NOMO-1 treated with DMSO at 0.1 percent for 48 hours (cell line): ENCODE data around the gene GALNT7.
"Not testable (repeated sequence)": the region's sequence is repeated elsewhere in the genome, so short reads cannot be mapped to it uniquely, and the experiment has no call there.

ENCODE experiments used
- DNase-seq: peaks from one replicate; lab custom pipeline; 2025; ENCODE audit not compliant: unreplicated experiment; lab: John Stamatoyannopoulos, UW

The GALNT7 gene

DNA sequence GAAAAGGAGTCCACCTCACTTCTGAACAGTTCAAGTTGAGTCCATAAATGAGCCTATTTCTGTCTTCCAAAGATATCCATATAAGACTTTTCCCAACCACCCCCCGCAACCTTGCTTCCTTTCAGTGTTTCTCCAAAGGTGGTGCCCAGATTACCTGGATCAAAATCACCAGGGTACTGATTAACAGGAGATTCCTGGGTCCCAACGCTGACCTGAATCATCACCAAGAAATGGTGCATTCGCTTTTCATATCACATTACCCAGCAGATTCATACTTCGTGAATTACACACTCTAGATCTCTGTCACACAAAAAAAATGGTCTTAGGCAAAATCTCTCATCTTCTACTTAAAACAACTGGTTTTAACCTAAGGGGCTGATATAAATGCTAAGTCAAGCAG is 2.1 kb upstream of the GALNT7 start:
- DNase-seq: no peak

DNA sequence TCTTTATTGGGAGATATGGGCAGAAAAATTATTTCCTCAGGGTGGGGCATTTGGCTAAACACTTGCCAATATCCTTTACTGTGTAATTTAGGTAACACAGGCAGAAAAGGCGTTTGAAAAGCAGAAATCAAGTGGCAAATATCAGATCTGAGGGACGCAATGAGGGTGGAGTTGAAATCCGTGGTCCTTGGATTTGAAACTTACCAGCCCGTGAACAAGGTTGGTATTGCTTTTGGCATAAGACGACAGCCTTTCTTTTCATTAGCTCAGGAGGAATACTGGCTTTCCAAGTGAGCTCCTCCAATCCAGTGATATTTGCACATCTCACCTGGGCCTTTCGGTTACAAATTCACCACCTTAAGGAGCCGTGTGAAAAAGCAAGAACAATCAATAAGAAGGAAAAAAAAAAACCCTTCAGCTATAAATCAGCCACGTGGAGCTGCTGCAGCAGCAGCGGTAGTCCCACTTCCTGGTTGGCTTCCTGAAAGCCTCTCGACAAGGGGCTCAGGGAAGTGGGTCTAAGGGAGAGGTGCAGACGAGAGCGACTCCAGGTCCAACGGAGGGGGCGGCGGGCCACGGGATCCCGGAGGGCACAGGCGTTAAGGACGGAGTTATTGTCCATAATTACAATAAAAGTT is 734 bp upstream of the GALNT7 start:
- peak; percentile 62 for DNase-seq

DNA sequence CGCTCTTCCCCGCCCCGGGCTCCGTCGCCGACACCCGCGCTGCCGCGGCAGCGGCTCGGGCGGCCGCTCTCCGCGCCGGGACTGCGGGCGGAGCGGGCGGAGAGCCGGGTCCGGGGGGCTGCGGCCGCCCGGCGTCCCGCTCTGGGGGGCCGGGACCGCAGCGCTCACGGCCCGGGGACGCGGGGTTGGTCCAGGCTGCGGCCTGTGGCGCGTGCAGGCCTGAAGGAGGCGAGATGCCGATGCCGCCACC is 492 bp downstream of the GALNT7 start:
- DNase-seq: no peak

DNA sequence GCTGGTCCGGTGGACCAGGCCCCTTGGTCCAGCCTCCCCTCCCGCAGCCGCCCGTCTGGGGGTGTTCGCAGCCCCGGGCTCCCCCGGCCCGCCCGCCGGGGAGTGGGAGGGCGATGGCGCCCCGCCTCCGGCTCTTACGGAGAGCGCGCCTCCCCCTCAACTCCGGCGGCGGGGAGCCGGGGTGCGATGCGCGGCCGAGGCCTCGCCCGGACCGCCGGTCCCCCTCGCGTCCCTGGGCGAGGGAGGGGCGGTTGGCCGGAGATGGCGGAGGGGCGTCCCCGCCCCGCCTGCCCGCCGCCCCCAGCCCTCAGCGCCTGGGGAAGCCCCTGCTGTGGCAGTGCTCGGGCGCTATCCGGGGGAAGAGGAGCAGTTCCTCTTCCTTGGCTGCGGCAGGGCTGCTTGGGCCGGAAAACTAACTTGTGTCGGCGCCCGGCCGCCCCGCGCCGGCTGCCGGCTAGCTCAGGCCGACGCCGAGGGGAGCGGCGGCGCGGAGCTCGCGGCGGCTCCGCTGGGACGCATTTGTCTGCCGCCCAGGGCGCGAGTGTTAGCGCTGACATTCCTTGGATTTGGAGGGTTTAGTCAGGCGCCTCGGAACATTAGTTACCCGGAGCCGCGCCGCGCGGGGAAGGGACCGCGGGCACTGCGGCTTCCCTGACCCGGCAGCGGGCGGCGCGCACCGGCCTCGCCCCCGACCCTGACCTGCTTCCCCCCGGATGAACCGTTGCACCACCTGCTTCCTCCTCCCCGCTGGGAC is 994 bp downstream of the GALNT7 start:
- peak; percentile 69 for DNase-seq

DNA sequence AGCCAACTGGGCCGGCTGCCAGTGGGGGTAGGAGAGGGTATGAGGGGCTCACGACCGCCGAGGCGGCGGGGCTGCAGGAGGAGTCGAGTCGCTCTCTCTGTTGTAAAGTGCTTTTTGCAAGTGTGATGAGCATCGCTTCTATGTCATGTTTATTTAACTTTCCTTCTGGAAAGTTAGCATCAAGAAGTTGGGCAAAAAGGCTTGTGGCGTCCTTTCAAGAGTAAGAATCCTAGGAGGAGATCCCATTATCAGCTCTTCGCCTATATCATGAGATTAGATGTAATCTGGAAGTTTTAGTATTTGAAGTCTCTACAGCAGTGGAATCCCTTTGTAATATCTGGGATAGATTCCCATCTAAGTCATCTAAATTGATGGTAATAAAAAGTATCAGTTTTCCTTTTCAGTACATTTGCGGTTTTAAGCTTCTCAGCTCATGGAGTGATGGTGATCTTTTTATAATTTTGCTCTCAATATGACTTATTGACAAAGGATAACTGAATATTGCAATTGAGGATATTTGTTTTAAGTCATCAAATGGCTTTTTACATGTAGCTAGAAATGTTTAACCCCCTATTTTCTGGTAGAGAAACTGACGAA is 1.7 kb downstream of the GALNT7 start:
- no peak for DNase-seq

DNA sequence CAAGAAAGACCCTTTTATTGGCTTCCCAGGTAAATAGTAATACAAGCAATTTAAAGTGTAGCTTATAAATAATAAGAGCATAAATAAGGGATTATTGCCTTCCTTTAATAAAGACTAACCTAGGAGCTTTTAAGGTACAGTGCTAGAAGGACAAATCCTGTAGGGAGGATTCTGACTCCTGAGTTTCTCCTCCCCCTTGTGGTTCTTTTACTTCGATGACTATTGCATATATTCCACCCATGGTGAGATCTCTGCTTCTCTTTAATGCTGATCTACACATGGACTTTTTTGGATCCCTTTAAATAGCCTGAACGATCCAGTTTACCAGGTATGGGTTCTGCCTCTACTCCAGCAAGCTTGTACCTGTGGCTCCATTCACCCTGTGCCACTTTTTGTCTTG is 2.5 kb downstream of the GALNT7 start:
- DNase-seq: peak; percentile 34

DNA sequence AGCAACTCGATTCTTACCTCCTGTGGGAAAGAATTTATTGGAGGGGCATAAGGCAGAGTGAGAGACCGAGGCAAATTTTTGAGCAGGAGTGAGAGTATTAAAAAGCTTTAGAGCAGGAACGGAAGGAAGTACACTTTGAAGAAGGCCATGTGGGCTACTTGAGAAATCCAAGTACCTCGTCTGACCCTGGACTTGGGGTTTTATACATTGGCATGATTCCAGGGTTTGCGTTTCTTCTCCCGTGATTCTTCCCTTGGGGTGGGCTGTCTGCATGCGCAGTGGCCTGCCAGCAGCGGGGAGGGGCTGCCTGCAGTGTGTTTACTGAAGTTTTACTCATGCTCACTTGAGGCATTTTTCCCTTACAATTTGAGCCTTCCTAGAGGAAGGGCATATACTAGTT is 3.4 kb downstream of the GALNT7 start:
- no peak for DNase-seq

DNA sequence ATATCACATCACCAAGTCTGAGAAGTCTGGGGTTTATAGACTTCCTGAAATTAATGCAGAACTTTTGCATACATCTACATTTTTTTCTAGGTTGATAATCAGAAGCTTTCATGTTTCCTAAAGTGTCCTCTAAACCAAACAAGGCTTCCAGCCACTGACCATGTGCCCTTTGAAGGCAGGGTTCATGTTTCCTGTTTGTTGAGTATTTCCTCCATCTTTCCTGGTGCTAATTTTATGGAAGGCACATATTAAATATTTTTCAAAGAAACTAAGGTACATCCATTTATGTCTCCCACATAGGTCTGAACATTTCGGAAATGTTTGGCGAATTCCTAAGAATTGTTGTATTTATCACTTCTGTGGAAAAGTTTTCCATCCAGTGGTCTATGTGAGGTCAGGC is 5.6 kb downstream of the GALNT7 start:
- no peak for DNase-seq

DNA sequence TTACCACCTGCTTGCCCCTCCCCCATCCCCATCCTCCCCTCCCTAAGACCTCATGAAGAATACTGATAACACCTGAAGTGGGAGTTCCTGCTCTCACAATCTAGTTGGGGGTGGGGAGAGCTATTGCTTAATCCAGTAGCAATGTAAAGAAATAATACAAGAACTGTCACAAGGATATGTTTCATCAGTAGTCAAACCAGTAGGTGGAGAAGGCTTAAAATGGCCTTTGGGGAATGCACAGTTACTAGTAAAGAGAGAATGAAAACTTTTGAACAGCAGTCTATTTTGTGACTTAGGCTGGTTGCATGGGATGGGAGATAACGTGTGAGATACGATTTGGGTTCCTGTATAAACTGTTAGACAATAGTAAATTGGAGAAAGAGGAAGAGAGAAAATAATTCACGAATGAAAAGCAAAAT is 6.0 kb downstream of the GALNT7 start:
- peak; percentile 75 for DNase-seq

DNA sequence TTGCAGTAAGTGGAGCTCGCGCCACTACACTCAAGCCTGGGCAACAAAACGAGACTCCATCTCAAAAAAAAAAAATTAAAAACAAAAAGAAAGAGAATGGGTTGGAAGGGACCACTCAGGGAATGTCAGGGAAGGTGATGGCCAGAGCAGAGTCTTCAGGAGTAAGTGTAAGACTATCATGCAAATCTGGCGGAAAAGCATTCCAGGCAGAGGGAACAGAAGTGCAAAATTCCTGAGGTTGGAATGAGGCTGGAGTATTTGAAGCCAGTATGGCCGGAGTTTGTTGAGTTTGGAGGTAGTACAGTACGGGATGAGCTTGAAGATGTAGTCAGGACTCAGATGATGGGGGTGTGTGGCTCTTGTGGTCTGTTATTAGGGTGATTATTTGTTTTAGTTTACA is 7.4 kb downstream of the GALNT7 start:
- DNase-seq: no peak

DNA sequence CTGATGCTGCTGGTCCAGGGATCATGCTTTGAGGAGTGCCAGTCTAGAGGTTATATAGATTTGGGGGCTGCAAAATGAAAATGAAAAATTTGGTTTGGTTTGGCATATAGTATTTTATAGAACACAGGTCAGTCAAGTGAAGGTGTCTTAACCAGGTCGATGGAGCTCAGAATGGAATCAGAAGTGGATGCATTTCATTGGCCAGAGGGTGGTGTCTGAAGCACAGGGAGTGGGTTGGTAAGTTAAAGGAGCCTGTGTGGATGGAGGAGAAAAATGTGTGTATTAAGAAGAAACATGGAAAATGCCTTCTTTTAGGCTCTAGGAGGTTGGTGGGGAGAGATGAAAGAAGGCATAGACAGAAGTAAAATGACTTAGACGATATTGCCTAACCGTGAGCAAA is 8.6 kb downstream of the GALNT7 start:
- no peak for DNase-seq

DNA sequence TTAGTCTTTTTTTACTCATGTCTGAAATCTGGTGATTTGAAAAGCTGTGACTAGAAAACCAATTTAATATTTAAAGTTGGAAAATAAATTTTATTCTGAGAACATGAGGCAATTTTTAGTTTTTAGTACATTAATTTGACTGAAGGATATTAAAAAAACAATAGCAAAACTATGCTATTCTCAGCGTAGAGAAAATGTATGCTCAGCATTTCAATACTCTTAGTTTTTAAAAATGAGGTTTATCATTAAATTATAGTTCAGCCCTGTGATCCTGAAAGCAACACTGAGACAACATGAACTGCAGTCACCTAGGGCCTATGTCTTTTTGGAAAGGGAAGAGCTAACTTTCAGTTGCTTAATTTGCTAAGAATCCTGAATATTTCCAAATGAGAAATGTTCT is 9.5 kb downstream of the GALNT7 start:
- DNase-seq: no peak

DNA sequence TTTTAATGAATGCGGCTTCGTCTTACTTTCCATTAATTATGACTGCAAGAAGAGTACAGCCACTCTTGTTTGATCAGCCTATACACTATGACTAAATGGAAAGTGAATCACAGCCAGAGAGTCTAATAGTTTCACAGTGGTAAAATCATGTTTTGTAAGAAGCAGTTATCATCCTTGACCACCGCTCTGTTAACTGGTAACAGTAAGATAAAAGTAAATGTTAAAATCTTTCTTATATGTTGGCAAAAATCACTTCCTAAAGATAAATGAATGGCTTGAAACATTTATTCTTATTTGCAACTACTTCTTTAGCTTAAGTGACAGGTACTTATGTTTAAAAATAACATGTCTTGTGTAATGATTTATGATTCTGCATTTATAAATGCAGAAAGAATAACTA is 13.2 kb downstream of the GALNT7 start:
- DNase-seq: peak; percentile 73

DNA sequence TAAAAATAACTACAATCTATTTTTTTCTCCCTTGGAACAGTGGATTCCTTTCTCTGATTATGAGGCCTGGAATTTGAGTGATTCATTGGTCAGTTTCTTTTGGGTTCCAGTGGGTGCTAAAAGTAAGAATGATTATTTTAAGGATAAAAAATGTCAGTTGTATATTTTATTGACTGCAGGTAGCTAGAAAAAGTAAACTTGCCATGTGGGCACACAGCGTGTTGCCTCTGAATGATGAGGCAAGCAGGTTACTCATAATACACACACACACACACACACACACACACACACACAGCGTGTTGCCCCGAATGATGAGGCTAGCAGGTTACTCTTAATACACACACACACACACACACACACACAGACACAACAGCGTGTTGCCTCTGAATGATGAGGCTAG is 13.8 kb downstream of the GALNT7 start:
- DNase-seq: no peak

DNA sequence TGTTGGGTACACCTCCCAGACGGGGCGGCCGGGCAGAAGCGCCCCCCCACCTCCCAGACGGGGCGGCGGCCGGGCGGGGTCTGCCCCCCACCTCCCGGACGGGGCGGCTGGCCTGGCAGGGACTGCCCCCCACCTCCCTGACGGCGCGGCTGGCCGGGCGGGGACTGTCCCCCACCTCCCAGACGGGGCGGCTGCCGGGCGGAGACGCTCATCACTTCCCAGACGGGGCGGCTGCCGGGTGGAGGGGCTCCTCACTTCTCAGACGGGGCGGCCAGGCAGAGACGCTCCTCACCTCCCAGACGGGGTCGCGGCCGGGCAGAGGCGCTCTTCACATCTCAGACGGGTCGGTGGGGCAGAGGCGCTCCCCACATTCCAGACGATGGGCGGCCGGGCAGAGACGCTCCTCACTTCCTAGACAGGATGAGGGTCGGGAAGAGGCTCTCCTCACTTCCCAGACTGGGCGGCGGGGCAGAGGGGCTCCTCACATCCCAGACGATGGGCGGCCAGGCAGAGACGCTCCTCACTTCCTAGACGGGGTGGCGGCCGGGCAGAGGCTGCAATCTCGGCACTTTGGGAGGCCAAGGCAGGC is 15.1 kb downstream of the GALNT7 start:
- not testable (repeated sequence) for DNase-seq

DNA sequence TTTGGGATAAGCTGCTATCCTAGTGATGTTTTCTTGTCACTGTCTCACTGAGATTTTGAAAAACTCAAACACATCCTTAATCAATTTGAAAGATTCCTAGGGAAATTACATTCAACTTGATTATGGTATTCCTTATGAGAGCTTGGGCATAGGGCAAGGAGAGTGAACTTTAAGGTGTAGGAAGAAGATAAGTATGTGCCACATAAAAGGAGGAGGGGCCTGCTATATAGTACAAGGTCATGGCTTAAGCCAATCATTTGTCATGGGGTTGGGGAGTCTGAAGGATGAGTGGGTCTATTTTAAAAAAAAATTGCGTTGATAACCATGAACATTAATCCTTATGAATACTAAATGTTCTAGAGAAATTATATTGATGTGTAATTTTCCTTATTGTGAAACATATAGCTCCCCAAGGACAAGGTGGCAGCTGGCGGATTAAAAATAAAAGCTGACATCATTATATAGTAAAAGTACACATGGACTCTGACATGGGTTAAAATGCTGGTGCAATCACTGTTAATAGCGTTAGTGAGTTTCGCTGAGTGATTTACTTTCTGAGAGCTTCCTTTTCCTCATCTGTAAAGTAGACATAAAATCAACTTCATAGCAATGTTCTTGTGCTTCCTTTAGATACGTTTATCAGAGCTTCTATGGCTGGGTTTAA is 17.4 kb downstream of the GALNT7 start:
- DNase-seq: peak; percentile 80

DNA sequence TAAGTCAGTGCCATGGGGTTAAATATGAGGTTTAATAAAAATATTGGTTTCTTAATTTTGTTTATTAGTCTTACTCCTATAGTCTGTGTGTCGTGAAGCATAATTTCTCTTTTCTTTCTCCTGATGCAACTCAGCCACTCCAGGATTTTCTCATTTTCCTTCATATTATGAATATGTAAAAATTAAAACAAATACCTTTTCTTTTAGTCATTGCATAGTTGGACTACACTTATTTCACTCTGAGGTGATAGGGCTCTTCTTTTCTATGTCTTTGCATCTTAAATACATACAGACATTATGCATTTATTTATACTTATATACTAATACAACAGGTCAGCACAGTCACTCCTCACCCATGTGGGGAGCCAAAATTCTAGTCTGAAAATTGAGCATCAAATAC is 19.1 kb downstream of the GALNT7 start:
- no peak for DNase-seq

DNA sequence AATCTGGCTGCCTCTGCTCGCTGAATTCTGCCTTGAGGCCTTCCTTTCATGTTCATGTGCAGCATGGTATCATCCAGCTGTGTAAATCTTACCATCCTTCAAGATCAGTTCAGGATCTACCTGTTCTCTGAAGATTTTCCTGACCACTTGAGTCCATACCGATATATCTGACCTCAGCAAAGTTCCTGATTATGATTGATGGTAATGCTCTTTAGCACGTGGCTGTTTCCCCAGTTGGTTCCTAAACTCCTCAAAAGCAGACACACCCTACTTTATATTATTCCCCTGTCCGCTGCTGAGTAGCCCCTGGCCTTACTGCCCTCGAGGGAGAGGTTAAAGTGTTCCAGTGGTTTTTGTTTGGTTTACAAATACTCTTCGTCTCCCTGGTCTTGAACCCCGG is 20.0 kb downstream of the GALNT7 start:
- no peak for DNase-seq

DNA sequence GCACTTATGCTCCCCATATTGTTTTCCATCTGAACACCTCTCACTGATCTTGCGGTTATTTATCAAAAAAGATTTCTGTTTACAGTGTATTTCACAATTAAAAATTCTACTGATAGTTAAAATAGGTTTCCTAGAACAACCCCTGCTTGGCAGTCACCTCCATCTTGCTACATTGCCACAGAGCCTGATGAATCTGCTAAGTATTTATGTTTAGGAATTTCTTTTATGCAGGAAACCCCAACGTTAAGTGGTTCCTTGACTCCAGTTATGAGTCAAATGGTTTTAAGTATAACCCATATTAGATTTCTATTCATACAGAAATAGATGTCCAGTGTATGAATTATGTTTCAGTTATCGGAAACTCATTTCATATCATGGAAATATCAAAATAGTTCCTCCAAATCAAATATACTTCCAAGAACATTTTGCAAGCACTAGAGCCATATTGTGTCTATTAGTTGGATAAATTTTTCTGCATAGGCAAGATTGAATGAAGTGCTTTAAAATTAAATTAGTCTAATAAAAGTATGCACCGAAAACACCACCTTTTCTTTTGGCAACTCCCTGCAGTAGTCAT is 20.6 kb downstream of the GALNT7 start:
- DNase-seq: no peak

DNA sequence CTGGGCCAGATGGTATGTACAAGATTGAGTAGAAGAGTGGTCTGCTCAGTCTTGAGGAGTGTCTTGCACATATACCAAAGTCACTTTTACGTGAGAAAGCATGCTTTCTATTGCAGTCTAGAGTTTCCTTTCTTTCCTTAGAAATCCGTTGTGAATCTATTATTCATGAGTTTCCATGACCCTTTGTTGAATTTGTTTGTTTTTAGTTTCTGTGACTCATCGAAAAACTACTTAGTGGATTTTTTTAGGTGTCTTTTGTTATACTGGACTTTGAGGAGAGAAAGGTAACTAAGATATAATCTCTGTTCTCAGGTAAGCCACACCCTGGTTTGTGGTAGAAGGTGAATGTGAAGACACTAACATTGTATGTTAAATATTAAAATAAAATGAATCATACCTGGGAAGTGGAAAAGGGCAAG is 23.0 kb downstream of the GALNT7 start:
- DNase-seq: no peak

DNA sequence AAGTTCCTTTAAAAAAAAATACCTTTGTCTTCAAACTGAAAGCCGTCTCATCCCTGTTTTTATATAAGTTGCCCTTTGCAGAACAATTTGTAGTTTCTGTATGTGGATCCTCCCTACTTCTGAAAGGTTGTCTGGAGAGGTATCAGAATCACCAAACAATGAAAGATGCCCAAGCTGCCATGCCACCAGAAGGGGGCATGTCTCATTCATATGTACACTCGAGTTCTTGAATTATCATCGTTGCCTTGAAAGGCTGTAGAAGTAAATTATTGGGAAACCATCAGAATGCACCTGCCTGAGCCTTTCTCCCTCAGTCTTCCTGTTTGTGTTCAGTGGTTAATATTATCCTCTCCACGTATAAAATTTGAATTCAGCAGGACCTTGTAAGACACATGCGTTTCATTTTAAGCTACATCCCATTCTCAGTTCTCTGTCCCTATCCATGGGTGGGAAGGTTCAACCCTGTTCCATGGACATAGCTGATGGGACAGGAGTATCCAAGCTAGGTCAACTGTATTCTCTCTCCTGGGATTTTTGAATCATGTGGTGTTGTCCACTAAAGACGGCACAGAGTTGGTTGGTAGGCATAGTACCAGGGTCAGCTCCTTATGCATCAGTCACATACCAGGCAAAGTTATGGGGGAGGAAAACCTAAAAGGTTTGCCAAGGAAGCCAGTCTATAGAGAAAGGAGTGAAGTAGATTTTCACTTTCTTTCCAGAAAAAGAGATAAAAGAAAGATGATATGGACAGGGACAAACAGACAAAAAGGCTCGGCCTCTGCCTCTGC is 24.0 kb downstream of the GALNT7 start:
- peak; percentile 3 for DNase-seq
